SK-N-SH (cell line): ENCODE measurements around the gene NRBF2. TPM values are rescaled to one million over a fixed set of nuclear protein-coding genes. Genes with fewer than 3 reads are reported as not detected.

Source experiments
- polyA plus RNA-seq, 3 experiments: library from polyadenylated mRNA; depleted of rRNA; stranded (reverse); fragments of >200 nt; gene quantifications; 2 replicates each; pipeline ENCODE4 v1.2.3, GENCODE V29; 2012
- small RNA-seq, 7 experiments: library from RNA; depleted of rRNA; stranded (forward); fragments of <200 nt; gene quantifications; one replicate each; pipeline ENCODE3, GENCODE V24; 2012

Gene NRBF2
- polyA plus RNA-seq, 1 of the 3 experiments (the other 2 are of a cell fraction): 8.9 TPM

Small RNAs within 50 kb of the gene (small RNA-seq; reads per million reads assigned to genes)
- 0 reads per million in 7 experiments for gene RNU6-543P
